ENCODE data around the gene PCDH20. TPM values are rescaled to one million over a fixed set of nuclear protein-coding genes. Genes with fewer than 3 reads are reported as not detected.
"Not testable (repeated sequence)": the region's sequence is repeated elsewhere in the genome, so short reads cannot be mapped to it uniquely, and the experiment has no call there.

Gene PCDH20
- polyA plus RNA-seq (2014; cell fraction: cytosol; rRNA removed): 0.86 and 1.4 TPM in 2 replicates
- polyA plus RNA-seq (2014; cell fraction: nucleus; rRNA removed): 0.70 and 0.86 TPM in 2 replicates

GRCh38 chr13:61415749-61416148 lies at the start of gene PCDH20:
PCDH20 (minus strand) TSS chr13:61415849; CDS start chr13:61415158, 691 bp downstream.
- no peak for DNase-seq (ENCODE audit: low spot score)

- no peak for DNase-seq (ENCODE audit: low spot score)
Observed at GRCh38 chr13:61463024-61463423, 47.4 kb upstream of the PCDH20 start.

- DNase-seq (ENCODE audit: low spot score): no peak
Observed at GRCh38 chr13:61453121-61453520, 37.5 kb upstream of the PCDH20 start.

- DNase-seq (ENCODE audit: low spot score): no peak
Observed at GRCh38 chr13:61432029-61432428, 16.4 kb upstream of the PCDH20 start.

- no peak for DNase-seq (ENCODE audit: low spot score)
Observed at GRCh38 chr13:61423915-61424314, 8.3 kb upstream of the PCDH20 start.

GRCh38 chr13:61417086-61417570 lies 1.5 kb upstream of the PCDH20 start:
- no peak for DNase-seq (ENCODE audit: low spot score)

GRCh38 chr13:61415058-61415721 lies 459 bp downstream of the PCDH20 start:
- DNase-seq (ENCODE audit: low spot score): peak; percentile 64

GRCh38 chr13:61414686-61415057 lies 977 bp downstream of the PCDH20 start:
- DNase-seq (ENCODE audit: low spot score): no peak

GRCh38 chr13:61413572-61414535 lies 1.8 kb downstream of the PCDH20 start:
- no peak for DNase-seq (ENCODE audit: low spot score)

- peak; percentile 33 for DNase-seq (ENCODE audit: low spot score)
Observed at GRCh38 chr13:61410669-61411297, 4.9 kb downstream of the PCDH20 start.

GRCh38 chr13:61410266-61410665 lies 5.4 kb downstream of the PCDH20 start:
- DNase-seq (ENCODE audit: low spot score): no peak

GRCh38 chr13:61408571-61408970 lies 7.1 kb downstream of the PCDH20 start:
- no peak for DNase-seq (ENCODE audit: low spot score)

GRCh38 chr13:61406275-61406674 lies 9.4 kb downstream of the PCDH20 start:
- no peak for DNase-seq (ENCODE audit: low spot score)

GRCh38 chr13:61396121-61396520 lies 19.5 kb downstream of the PCDH20 start:
- DNase-seq (ENCODE audit: low spot score): no peak

GRCh38 chr13:61391426-61391825 lies 24.2 kb downstream of the PCDH20 start:
- no peak for DNase-seq (ENCODE audit: low spot score)

GRCh38 chr13:61387694-61388093 lies 28.0 kb downstream of the PCDH20 start:
- no peak for DNase-seq (ENCODE audit: low spot score)

- no peak for DNase-seq (ENCODE audit: low spot score)
Observed at GRCh38 chr13:61383111-61383510, 32.5 kb downstream of the PCDH20 start.

GRCh38 chr13:61370520-61370919 lies 45.1 kb downstream of the PCDH20 start:
- no peak for DNase-seq (ENCODE audit: low spot score)

- DNase-seq (ENCODE audit: low spot score): not testable (repeated sequence)
Observed at GRCh38 chr13:61364690-61365089, 51.0 kb downstream of the PCDH20 start.

- peak; percentile 89 for DNase-seq (ENCODE audit: low spot score)
Observed at GRCh38 chr13:61362522-61362921, 53.1 kb downstream of the PCDH20 start.

Measured in SK-N-DZ (cell line).